ENCODE data around the gene FAAH.

The FAAH gene

GRCh38 chr1:46451948-46452930 is 58.1 kb downstream of the FAAH start:
- DNase-seq = no peak

- DNase-seq = no peak
Observed at GRCh38 chr1:46452931-46453325, 58.8 kb downstream of the FAAH start.

GRCh38 chr1:46453449-46453848 is 59.3 kb downstream of the FAAH start:
- no peak for DNase-seq

GRCh38 chr1:46455951-46456350 is 61.8 kb downstream of the FAAH start:
- no peak for DNase-seq

- no peak for DNase-seq
Observed at GRCh38 chr1:46456411-46456963, 62.4 kb downstream of the FAAH start.

GRCh38 chr1:46457178-46457577 is 63.1 kb downstream of the FAAH start:
- DNase-seq = no peak

DNA sequence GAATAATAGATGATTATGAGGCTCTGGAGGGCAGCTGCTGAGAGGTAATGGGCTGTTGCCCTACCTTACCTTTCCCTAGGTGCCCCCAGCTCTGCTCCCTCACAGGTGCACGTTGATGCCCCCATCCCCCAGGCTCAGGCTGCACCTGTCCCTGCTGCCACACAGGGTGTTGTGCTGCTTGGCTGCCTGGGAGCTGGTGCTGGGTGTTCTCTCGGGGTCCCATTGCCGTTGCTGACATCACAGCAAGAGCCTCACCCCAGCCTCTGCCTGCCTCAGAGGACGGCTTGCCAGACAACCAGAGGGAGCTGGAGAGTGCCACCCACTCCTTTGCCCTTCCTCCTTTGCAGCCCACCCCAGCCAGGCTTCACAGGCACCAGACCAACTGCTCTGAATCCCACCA is 64.1 kb downstream of the FAAH start:
- no peak for DNase-seq

GRCh38 chr1:46458846-46459245 is 64.7 kb downstream of the FAAH start:
- DNase-seq = no peak

DNA sequence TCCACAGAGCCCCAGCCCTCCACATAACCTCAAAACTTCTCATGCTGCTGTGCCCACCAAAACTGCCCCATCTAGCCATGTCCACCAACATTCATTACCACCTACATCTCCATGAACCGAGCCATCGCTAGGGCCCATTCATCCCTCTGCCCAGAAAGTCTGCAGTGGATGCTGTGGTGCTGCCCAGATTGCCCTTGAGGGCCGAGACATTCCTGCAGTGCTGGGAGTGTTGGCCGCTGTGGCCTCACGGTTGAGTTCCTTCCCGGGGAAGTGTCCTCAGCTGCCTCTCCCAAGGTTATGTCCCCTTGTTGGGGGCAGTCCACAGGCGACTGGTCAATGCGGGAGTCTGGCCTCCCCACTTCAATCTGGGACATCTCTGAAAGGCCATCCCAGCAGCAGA is 65.2 kb downstream of the FAAH start:
- no peak for DNase-seq

- DNase-seq = no peak
Observed at GRCh38 chr1:46461017-46461808, 67.1 kb downstream of the FAAH start.

DNA sequence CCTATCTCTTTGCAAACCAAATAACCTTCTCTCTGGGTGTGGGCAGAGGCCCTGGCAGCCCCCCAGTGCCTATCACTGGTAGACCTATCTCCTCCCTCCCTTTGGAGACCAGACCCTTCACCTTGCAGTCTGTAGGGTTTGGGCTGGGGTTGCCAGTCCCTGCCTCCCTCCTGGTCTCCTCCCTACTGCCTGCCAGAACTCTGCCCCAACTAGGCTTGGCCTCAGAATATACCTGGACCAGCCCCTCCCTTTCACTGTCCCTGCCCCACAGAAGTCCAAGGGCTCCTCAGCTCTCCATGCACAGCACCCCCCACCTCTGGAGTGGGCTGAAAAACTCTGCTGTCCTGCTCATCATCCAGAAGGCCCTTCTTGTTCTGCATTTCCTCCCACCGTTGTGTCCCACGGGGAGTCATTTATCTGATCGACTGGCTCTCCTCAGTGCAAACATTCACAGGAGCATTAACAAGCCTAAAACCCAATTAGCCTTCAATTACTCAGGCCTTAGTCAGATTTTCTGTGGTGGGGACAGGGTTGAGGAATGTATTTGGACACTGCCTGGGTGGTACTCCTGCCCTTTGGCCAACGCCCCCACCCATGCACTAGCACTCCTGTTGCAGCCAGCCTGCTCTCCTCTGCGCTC is 67.8 kb downstream of the FAAH start:
- DNase-seq = no peak

All from Kasumi-1 (cell line).